Activated naive CD4-positive, alpha-beta T cell treated with anti-CD3 and anti-CD28 coated beads for 36 hours (primary cell): ENCODE data around the gene CACNA1S. TPM values are rescaled to one million over a fixed set of nuclear protein-coding genes. Genes with fewer than 3 reads are reported as not detected.
A peak's percentile ranks its signal among the peaks of the same experiment; 100 is the strongest.

Experiments
- CTCF ChIA-PET: fragments of 350-600 bp; sonication (Branson Sonifier 250); formaldehyde crosslinking; loops from one replicate; lab custom pipeline; 2021; ENCODE audit warnings: antibody characterized with exemption; lab: Charles Lee
- DNase-seq: peaks from one replicate; pipeline ENCODE4 v3.0.0-alpha.2; 2020
- H3K27ac Mint-ChIP-seq: one replicate; pipeline ENCODE4 v1.8.0; 2021; ENCODE audit warnings: mild to moderate bottlenecking, mixed read lengths
- H3K27me3 Mint-ChIP-seq: one replicate; pipeline ENCODE4 v1.8.0; 2021; ENCODE audit warnings: low read depth, mixed read lengths
- H3K36me3 Mint-ChIP-seq: one replicate; pipeline ENCODE4 v1.8.0; 2021; ENCODE audit warnings: low read depth, mixed read lengths
- H3K4me1 Mint-ChIP-seq: one replicate; pipeline ENCODE4 v1.8.0; 2021; ENCODE audit warnings: low read depth, mixed read lengths
- H3K4me3 Mint-ChIP-seq: one replicate; pipeline ENCODE4 v1.8.0; 2021; ENCODE audit warnings: mild to moderate bottlenecking, moderate library complexity, mixed read lengths
- H3K9me3 Mint-ChIP-seq: one replicate; pipeline ENCODE4 v1.8.0; 2021; ENCODE audit warnings: mixed read lengths
- intact Hi-C: fragments of 100-400 bp; cut with micrococcal nuclease; formaldehyde crosslinking; loops from one replicate; pipeline ENCODE4 v1.15.1; 2023
- total RNA-seq, 2 experiments: library from RNA; stranded (reverse); gene quantifications; one replicate each; pipeline ENCODE4 v1.2.3, GENCODE V29; 2021

Gene CACNA1S
- total RNA-seq, 2 experiments from 2014 or later, result not detected

GRCh38 chr1:201125800-201126199 lies 13.6 kb upstream of the CACNA1S start:
- CTCF ChIA-PET, result interaction anchor here (1.5 to 1.7 kb wide), 2 partner anchors 12 to 153 kb away, joined by 5 to 7 read pairs; no protein-coding TSS in a partner anchor
- DNase-seq, result no peak
- H3K4me3 Mint-ChIP-seq, result no peak overlapping the region
- no peaks in the 10 kb centered on the region for H3K36me3 Mint-ChIP-seq
- H3K4me1 Mint-ChIP-seq, result no peaks in the 10 kb centered on the region
- H3K27me3 Mint-ChIP-seq, result peaks cover 7% of the 10 kb centered on the region
- H3K27ac Mint-ChIP-seq, result no peak overlapping the region
- intact Hi-C loops, result no loop called here
- H3K9me3 Mint-ChIP-seq, result no peaks in the 10 kb centered on the region

DNA sequence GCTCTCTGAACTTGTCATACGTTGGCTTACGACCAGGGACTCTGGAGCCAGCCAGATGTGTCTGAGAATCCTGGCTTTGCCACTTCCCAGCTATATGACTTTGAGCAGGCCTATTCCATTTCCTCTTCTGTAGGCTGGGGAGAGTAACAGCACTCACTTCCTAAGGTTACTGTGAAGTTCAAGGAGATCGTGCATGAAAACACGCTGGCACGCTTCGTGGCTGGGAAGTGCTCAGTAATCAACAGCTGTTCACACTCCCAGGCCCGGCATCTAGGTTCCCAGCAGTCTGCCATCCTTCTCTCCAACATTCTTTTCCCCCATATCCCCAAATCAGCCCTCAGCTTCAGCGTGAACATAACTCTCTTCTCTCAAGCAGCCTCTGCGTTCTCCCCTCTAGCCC lies 12.8 kb upstream of the CACNA1S start:
- CTCF ChIA-PET, result interaction anchor here (1.7 kb wide), 1 partner anchor 13 kb away, joined by 7 read pairs; no protein-coding TSS in a partner anchor
- H3K27ac Mint-ChIP-seq, result no peak overlapping the region

DNA sequence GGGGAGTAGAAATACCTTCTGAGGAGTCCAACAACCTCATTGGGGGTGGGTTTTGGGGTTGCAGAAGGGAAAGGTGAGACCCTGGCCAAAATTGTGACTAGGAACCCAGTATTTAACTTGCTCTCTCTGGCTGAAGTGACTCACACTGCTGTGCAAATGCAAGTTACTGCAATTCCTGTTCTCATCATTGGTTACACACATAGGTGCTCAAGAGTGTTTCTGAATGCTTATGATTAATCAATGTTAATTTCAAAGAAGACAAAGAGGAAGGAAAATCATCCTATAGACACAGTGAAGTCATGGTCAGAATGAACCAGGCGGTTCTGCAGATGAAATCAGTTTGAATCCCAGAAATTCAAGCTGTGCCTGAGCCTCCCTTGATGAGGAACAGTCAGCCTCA lies 11.6 kb upstream of the CACNA1S start:
- peaks cover 2% of the 10 kb centered on the region for H3K4me1 Mint-ChIP-seq
- peaks cover 9% of the 10 kb centered on the region for H3K27me3 Mint-ChIP-seq
- intact Hi-C loops, result no loop called here
- no peak overlapping the region for H3K27ac Mint-ChIP-seq
- no peak for DNase-seq
- no peaks in the 10 kb centered on the region for H3K9me3 Mint-ChIP-seq
- CTCF ChIA-PET, result no interaction called here
- no peak overlapping the region for H3K4me3 Mint-ChIP-seq
- H3K36me3 Mint-ChIP-seq, result no peaks in the 10 kb centered on the region

More for the DNA sequence above, 12.8 kb upstream of the CACNA1S start:
- no peaks in the 10 kb centered on the region for H3K9me3 Mint-ChIP-seq
- no peak for DNase-seq
- no peaks in the 10 kb centered on the region for H3K36me3 Mint-ChIP-seq
- H3K4me3 Mint-ChIP-seq, result no peak overlapping the region
- intact Hi-C loops, result no loop called here
- no peaks in the 10 kb centered on the region for H3K4me1 Mint-ChIP-seq
- peaks cover 7% of the 10 kb centered on the region for H3K27me3 Mint-ChIP-seq

DNA sequence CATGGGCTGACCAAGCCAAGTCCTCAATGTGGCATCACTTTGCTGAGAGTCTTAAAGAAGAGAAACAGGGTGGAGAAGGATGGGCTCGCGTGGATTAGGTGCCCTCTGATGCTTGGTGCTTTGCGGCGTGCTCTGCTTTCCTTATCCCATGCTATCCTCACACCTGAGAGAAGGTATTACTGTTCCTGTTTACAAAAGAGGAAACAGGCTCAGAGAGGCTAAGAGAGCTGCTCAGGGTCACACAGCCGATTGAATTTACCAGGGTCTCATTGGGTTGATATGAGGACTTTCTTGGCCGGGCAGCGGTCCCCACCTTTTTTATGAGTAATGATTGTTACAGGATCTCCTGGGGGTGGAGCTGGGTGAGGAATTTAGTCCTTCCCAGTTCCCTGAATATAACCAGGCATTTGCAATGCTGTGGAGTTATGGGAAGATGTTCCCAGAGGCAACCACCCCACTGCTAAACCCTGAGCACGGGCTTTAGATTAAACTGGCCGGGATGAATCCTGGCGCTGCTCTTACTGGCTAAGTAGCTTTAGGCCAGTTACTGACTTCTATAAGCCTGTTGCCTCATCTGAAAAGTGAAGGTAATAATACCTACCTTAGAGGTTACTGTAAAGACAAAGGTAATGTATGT lies 10.2 kb upstream of the CACNA1S start:
- Mint-ChIP-seq H3K27ac (no peak overlapping the region), H3K27me3 (peaks cover 6% of the 10 kb centered on the region), H3K36me3 (no peaks in the 10 kb centered on the region), H3K4me1 (peaks cover 2% of the 10 kb centered on the region), H3K9me3 (no peaks in the 10 kb centered on the region), H3K4me3 (no peak overlapping the region)
- CTCF ChIA-PET, result interaction anchor here (0.7 to 1.5 kb wide), 4 partner anchors 9 to 151 kb away, joined by 3 to 4 read pairs (median 3); no protein-coding TSS in a partner anchor
- intact Hi-C loops, result no loop called here
- DNase-seq, result no peak

DNA sequence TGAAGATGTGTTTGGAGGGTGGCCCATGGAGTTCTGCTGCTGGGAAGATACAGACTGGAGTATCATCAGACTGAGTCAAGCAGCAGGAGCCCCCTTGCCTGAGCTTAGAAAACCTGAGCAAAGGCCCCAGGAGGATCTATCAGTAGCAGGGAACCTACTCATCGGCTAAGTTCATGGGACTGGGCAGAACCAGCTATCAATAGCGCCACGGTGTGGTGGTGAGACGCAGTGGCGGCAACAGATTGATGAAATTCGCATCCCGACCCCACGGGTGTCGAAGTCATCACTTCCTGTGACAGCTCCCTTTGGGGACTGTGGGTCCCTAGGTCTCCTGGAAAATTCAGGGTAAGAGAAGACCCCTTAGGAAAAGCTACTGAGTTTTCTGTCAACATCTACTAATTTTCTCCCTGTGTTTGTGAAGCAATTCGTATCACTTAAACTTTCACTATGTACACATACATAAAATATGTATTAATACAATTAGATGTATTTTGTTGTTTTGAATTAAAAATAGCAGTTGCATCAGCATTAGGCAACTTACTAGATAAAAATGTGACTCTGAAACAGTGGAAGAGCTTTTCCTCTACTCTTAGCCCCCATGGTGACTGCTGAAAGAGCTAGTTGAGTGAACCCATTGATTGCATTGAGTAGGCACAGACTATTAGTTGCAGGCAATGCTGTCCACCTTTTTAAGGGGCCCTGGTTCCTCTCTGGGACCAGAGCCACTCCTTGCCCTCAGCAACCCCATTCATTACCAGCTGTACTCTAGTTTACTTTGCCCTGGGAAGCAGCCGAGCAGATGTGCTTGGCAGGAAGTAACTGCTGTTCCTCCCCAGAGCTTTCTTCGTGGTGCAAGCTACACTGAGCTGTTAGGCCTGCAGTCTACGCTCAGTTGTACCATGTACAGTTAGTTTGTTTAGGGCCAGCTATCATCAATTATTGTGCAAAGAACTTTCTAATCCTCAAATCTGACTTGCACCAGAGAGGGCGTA lies 7.3 kb upstream of the CACNA1S start:
- no peak overlapping the region for H3K4me3 Mint-ChIP-seq
- H3K27ac Mint-ChIP-seq, result no peak overlapping the region
- no peaks in the 10 kb centered on the region for H3K9me3 Mint-ChIP-seq
- CTCF ChIA-PET, result interaction anchor here (0.7 to 2.7 kb wide), 23 partner anchors 9 to 275 kb away, joined by 3 to 20 read pairs (median 4); partner anchors contain the start of gene TMEM9
- DNase-seq, result peak; percentile 82
- intact Hi-C loops, result loop anchor here (1.0 to 10.0 kb wide), 2 partner anchors 33 to 315 kb away; no protein-coding TSS in a partner anchor
- H3K27me3 Mint-ChIP-seq, result peaks cover 2% of the 10 kb centered on the region
- H3K4me1 Mint-ChIP-seq, result peaks cover 3% of the 10 kb centered on the region
- no peaks in the 10 kb centered on the region for H3K36me3 Mint-ChIP-seq

DNA sequence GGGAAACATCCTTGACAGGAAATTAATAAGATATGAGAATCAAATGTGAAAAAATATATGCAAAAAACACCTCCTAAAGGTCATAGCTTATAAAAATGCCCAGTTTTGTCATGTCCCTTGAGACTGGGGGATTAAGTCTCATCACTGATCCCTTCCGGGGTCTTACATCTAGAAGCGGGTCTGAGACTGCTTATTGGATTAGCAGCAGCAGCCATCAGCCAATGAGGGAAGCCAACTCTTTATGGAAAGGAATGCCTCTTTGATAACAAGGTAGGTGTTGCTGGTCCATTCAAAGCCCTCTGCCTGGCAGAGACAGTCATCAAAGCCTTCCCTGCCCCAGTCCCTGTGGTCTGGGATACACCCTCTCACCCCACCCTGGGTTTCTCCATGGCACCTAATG lies 3.9 kb upstream of the CACNA1S start:
- CTCF ChIA-PET, result interaction anchor here (1.2 kb wide), 1 partner anchor 31 kb away, joined by 3 read pairs; no protein-coding TSS in a partner anchor
- Mint-ChIP-seq H3K27ac (no peak overlapping the region), H3K4me1 (peaks cover 4% of the 10 kb centered on the region), H3K36me3 (no peaks in the 10 kb centered on the region), H3K27me3 (peaks cover 2% of the 10 kb centered on the region), H3K4me3 (no peak overlapping the region), H3K9me3 (no peaks in the 10 kb centered on the region)
- intact Hi-C loops, result loop anchor here (10.0 kb wide), 1 partner anchor 311 kb away; no protein-coding TSS in a partner anchor
- DNase-seq, result no peak

DNA sequence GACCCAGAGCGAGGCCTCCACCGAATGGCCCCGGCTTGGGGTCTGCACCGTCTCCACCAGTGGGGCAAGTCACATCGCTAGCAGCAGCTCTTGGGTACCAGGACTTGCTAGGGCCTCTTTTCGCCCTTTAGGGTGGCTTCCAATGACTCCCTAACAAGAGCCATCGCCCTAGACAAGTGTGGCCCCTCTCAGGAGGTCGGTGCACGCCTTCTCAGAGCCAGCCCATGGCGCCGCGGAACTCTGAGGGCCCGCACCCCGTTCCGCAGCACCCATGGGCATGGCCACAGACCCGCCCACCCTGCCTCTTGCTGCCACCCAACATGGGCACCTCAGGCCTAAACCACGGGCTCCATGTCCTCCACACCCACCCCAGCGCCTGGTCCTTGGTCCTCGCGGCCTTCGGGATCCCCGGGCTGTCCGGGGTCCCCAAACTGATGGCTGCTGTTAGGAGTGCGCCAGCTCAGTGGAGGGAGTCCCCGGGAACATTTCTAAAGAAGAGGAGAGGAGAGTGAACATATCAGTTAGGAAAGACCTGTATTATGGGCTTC lies 3.2 kb upstream of the CACNA1S start:
- Mint-ChIP-seq H3K27ac (no peak overlapping the region), H3K4me1 (peaks cover 4% of the 10 kb centered on the region), H3K4me3 (no peak overlapping the region), H3K27me3 (peaks cover 2% of the 10 kb centered on the region), H3K36me3 (no peaks in the 10 kb centered on the region), H3K9me3 (no peaks in the 10 kb centered on the region)
- no peak for DNase-seq
- intact Hi-C loops, result loop anchor here (2.0 to 10.0 kb wide), 3 partner anchors 227 to 557 kb away; no protein-coding TSS in a partner anchor
- CTCF ChIA-PET, result interaction anchor here (1.1 to 1.5 kb wide), 4 partner anchors 11 to 155 kb away, joined by 3 to 6 read pairs (median 4); no protein-coding TSS in a partner anchor

- peak; percentile 89 for DNase-seq
- H3K27ac Mint-ChIP-seq, result no peak overlapping the region
- H3K36me3 Mint-ChIP-seq, result no peaks in the 10 kb centered on the region
- peaks cover 2% of the 10 kb centered on the region for H3K4me1 Mint-ChIP-seq
- intact Hi-C loops, result loop anchor here (1.0 to 10.0 kb wide), 9 partner anchors 28 to 556 kb away; no protein-coding TSS in a partner anchor
- peak overlapping the region; percentile 81 for H3K4me3 Mint-ChIP-seq
- CTCF ChIA-PET, result interaction anchor here (0.6 to 2.8 kb wide), 19 partner anchors 8 to 579 kb away, joined by 3 to 32 read pairs (median 4); no protein-coding TSS in a partner anchor
- peaks cover 2% of the 10 kb centered on the region for H3K27me3 Mint-ChIP-seq
- H3K9me3 Mint-ChIP-seq, result no peaks in the 10 kb centered on the region
These were observed 2.3 kb upstream of the CACNA1S start for GRCh38 chr1:201114245-201115131.

DNA sequence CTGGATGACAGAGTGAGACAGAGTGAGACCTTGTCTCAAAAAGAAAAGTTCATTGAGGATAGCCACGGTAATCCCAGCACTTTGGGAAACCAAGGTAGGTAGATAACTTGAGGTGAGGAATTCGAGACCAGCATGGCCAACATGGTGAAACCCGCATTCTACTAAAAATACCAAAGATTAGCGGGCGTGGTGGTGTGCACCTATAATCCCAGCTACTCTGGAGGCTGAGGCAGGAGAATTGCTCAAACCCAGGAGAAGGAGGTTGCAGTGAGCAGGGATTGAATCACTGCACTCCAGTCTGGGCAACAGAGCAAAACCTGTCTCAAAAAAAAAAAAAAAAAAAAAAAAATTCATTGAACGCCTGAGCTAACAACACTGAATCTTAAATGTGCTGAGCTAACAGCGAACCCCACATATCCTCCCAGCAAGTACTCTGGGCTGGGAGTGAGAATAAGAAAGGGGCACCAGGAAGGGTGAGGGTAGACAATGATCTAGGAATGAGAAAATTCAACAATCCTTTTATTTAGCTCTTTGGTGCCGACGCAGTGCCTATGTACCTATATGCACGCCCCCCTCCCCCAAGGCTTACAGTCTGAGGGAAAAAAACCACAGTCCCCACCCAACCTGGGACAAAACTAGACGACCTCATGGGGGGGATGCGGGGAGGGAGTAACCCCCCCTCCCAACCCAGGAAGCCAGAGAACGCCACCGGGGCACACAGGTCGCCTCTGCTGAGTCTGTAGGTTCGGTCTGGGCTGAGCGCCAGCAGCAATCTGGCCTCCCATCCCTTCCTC lies 1.4 kb upstream of the CACNA1S start:
- no peak for DNase-seq
- no peaks in the 10 kb centered on the region for H3K36me3 Mint-ChIP-seq
- peak overlapping the region; percentile 81 for H3K4me3 Mint-ChIP-seq
- H3K4me1 Mint-ChIP-seq, result peaks cover 2% of the 10 kb centered on the region
- no peaks in the 10 kb centered on the region for H3K27me3 Mint-ChIP-seq
- H3K27ac Mint-ChIP-seq, result no peak overlapping the region
- no peaks in the 10 kb centered on the region for H3K9me3 Mint-ChIP-seq
- CTCF ChIA-PET, result interaction anchor here (0.5 to 2.8 kb wide), 20 partner anchors 9 to 578 kb away, joined by 3 to 32 read pairs (median 4); no protein-coding TSS in a partner anchor
- intact Hi-C loops, result loop anchor here (1.0 to 10.0 kb wide), 9 partner anchors 27 to 555 kb away; no protein-coding TSS in a partner anchor

GRCh38 chr1:201112926-201113325 lies 700 bp upstream of the CACNA1S start:
- intact Hi-C loops, result loop anchor here (10.0 kb wide), 1 partner anchor 308 kb away; no protein-coding TSS in a partner anchor
- no peak overlapping the region for H3K4me3 Mint-ChIP-seq
- H3K9me3 Mint-ChIP-seq, result no peaks in the 10 kb centered on the region
- CTCF ChIA-PET, result interaction anchor here (0.8 to 2.8 kb wide), 7 partner anchors 10 to 183 kb away, joined by 3 to 32 read pairs (median 4); no protein-coding TSS in a partner anchor
- DNase-seq, result no peak
- no peaks in the 10 kb centered on the region for H3K27me3 Mint-ChIP-seq
- no peak overlapping the region for H3K27ac Mint-ChIP-seq
- no peaks in the 10 kb centered on the region for H3K36me3 Mint-ChIP-seq
- peaks cover 2% of the 10 kb centered on the region for H3K4me1 Mint-ChIP-seq
